HL-60 (cell line): Measurements from ENCODE around the gene MPND.
A peak's percentile ranks its signal among the peaks of the same experiment; 100 is the strongest.

Experiments used
- DNase-seq, 2 experiments: peaks; one replicate each; pipeline ENCODE4 v3.0.0-alpha.2; 2010 to 2020; ENCODE audit warnings: low read depth in 1 of 2, low spot score in 1 of 2
- H3K27ac ChIP-seq: fragments of 250-450 bp; sonication (Bioruptor Pico); replicated peaks from 2 replicates; pipeline ENCODE4 v1.5.1; 2020; ENCODE audit warnings: mild to moderate bottlenecking, moderate library complexity
- H3K27me3 ChIP-seq: fragments of 250-450 bp; sonication (Bioruptor Pico); 2 replicates; pipeline ENCODE4 v1.5.1; 2021; ENCODE audit warnings: mild to moderate bottlenecking, moderate library complexity; ENCODE audit not compliant: insufficient read depth, poor library complexity, severe bottlenecking
- H3K4me3 ChIP-seq: replicated peaks from 2 replicates; pipeline ENCODE4 v1.5.1; 2011; ENCODE audit warnings: mild to moderate bottlenecking, control low read depth, low read length; ENCODE audit not compliant: insufficient read depth
- GABPA ChIP-seq: IDR thresholded peaks from 2 replicates; pipeline ENCODE4 v1.6.1; 2012; ENCODE audit warnings: low read depth
- POLR2AphosphoS5 ChIP-seq: IDR thresholded peaks from 2 replicates; pipeline ENCODE4 v1.6.1; 2012; ENCODE audit warnings: low read depth
- SPI1 ChIP-seq: IDR thresholded peaks from 2 replicates; pipeline ENCODE4 v1.6.1; 2012; ENCODE audit warnings: low read depth, mild to moderate bottlenecking, borderline replicate concordance
- TF ChIP-seq, protein P1 (sequence below): IDR thresholded peaks from one replicate; pipeline ENCODE4 v1.5.1; 2011; ENCODE audit warnings: low read length, control low read depth, inconsistent platforms; ENCODE audit not compliant: insufficient read depth
- TF ChIP-seq, protein P2 (sequence below): IDR thresholded peaks from 2 replicates; pipeline ENCODE4 v1.6.1; 2012; ENCODE audit warnings: low read depth; ENCODE audit not compliant: insufficient replicate concordance

MPND gene

DNA sequence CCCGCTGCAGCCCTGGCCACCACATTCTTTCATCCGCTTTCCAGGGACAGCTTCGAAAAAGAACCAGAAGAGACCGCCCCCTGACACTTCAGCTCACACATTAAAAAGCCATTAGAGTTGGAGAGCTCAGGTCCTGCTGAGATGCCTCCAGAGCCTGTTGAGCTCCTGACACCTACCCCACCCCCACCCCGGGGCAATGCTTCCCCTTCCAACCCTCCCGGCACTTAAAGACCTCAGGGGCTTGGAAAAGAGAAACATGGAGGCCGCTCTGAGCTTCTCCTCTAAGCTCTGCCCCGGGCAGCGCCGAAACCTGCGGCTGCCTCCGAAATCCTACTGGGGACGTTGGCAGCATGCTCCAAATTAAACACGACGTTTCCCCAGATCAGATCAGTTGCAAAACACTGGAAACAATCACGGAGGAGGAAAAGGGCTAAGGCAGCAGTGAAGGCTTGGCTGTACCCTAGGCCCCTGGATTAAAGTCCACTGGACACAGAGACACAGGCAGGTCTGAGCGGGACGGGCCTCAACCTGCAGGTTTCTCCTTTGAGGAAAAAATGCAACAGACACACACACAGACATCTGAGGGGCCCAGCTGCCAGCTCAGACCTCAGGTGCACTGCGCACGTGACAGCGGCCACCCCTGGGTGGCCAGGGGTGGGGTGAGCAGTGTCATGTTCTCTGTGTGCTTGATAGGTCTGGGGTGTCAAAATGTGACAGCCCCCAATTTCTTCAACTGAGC, 47.4 kb downstream of the MPND start:
- Histone ChIP-seq H3K4me3 (no peak overlapping the region), H3K27ac (peak overlapping the region; percentile 57)

DNA sequence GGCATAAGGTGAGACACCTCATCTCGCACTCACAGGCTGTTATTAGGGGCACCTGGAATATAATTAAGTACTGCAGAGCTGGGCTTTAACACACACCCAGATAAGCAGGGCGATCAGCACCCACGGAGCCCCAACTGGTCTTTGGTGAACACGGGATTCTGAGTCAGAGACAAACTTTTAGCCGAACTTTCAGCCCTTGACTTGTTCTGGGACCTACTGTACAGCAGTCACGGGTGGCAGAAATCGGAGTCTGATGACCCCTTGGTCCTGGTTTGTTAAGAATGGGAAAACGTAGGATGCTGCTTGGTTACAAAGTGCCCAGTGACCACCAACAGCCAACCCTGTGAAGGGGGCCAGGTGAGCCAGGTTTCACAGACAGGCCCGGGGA, 47.9 kb downstream of the MPND start:
- Histone ChIP-seq H3K4me3 (no peak overlapping the region), H3K27me3 (no peaks in the 10 kb centered on the region), H3K27ac (peak overlapping the region; percentile 57; the same call in 1 of the 2 replicates)
- TF ChIP-seq POLR2AphosphoS5 (no peak), GABPA (no peak), SPI1 (no peak)
- TF ChIP-seq, protein P1, sequence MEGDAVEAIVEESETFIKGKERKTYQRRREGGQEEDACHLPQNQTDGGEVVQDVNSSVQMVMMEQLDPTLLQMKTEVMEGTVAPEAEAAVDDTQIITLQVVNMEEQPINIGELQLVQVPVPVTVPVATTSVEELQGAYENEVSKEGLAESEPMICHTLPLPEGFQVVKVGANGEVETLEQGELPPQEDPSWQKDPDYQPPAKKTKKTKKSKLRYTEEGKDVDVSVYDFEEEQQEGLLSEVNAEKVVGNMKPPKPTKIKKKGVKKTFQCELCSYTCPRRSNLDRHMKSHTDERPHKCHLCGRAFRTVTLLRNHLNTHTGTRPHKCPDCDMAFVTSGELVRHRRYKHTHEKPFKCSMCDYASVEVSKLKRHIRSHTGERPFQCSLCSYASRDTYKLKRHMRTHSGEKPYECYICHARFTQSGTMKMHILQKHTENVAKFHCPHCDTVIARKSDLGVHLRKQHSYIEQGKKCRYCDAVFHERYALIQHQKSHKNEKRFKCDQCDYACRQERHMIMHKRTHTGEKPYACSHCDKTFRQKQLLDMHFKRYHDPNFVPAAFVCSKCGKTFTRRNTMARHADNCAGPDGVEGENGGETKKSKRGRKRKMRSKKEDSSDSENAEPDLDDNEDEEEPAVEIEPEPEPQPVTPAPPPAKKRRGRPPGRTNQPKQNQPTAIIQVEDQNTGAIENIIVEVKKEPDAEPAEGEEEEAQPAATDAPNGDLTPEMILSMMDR = no peak
- TF ChIP-seq, protein P2, sequence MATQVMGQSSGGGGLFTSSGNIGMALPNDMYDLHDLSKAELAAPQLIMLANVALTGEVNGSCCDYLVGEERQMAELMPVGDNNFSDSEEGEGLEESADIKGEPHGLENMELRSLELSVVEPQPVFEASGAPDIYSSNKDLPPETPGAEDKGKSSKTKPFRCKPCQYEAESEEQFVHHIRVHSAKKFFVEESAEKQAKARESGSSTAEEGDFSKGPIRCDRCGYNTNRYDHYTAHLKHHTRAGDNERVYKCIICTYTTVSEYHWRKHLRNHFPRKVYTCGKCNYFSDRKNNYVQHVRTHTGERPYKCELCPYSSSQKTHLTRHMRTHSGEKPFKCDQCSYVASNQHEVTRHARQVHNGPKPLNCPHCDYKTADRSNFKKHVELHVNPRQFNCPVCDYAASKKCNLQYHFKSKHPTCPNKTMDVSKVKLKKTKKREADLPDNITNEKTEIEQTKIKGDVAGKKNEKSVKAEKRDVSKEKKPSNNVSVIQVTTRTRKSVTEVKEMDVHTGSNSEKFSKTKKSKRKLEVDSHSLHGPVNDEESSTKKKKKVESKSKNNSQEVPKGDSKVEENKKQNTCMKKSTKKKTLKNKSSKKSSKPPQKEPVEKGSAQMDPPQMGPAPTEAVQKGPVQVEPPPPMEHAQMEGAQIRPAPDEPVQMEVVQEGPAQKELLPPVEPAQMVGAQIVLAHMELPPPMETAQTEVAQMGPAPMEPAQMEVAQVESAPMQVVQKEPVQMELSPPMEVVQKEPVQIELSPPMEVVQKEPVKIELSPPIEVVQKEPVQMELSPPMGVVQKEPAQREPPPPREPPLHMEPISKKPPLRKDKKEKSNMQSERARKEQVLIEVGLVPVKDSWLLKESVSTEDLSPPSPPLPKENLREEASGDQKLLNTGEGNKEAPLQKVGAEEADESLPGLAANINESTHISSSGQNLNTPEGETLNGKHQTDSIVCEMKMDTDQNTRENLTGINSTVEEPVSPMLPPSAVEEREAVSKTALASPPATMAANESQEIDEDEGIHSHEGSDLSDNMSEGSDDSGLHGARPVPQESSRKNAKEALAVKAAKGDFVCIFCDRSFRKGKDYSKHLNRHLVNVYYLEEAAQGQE = no peak
- DNase-seq = no peak

More for the DNA sequence above, 47.4 kb downstream of the MPND start:
- peak in 1 of 2 experiments; percentile 38 for DNase-seq
- TF ChIP-seq GABPA = no peak
- TF ChIP-seq SPI1 = no peak
- TF ChIP-seq POLR2AphosphoS5 = no peak
- TF ChIP-seq, protein P1 = no peak
- TF ChIP-seq, protein P2 = no peak
- H3K27me3 ChIP-seq = no peaks in the 10 kb centered on the region

DNA sequence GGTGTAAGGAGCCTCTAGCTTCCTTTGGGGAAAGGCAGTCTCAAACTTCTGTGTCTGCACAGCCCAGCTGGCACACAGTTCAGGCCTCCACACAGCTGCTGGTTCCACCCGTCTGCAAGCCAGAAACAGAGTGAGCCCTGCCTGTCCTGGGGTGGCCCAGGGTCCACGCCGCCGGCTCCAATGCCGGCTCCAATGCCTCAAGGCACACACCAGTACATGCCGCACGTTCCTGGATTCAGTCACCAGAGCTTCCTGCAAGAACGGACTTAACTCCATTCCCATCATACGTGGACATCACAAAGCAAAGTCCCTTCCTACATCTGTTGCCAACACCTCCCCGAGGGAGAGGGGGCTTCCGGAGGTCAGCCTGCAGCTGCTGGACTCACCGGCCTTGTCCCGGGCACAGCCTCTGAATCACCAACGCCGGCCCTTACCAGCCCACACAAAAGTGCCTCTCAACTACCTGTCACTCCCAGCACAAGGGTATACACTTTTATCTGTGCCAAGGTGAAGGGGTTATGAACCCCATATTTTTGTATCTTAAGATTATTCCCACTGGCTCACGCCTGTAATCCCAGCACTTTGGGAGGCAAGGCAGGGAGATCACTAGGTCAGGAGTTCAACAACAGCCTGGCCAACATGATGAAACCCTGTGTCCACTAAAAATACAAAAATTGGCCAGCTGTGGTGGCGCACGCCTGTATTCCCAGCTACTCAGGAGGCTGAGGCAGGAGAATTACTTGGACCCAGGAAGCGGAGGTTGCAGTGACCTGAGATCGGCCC, 48.5 kb downstream of the MPND start:
- no peak for DNase-seq
- TF ChIP-seq, protein P2 = no peak
- TF ChIP-seq, protein P1 = no peak
- TF ChIP-seq GABPA (no peak), SPI1 (no peak), POLR2AphosphoS5 (no peak)
- H3K27ac ChIP-seq = no peak overlapping the region
- no peak overlapping the region for H3K4me3 ChIP-seq
- H3K27me3 ChIP-seq = no peaks in the 10 kb centered on the region
